GM12891 (cell line): ENCODE results near the gene PCSK9.

Experiments used
- POLR2A ChIP-seq: IDR thresholded peaks from 2 replicates; pipeline ENCODE4 v1.6.1; 2011; ENCODE audit warnings: low read depth, low read length, control low read depth
- POLR2AphosphoS5 ChIP-seq: IDR thresholded peaks from 2 replicates; pipeline ENCODE4 v1.6.1; 2011; ENCODE audit warnings: low read depth, low read length, control low read depth

DNA sequence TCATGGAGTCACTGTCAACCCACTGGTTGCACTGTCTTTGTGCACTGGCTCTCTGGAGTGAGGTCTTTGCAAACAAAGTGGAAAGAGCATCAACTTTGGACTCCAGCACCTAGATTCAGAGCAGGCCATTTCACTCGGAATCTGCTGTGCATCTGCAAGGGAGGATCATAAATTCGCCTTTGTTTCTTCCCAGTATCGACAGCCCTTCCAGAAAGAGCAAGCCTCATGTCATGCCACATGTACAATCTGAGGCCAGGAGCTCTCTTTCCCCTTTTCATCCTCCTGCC lies 853 bp upstream of the PCSK9 start:
- no peak for TF ChIP-seq POLR2A
- TF ChIP-seq POLR2AphosphoS5, result no peak
